WERI-Rb-1 (cell line): ENCODE results near the gene NBEA.

Experiments used
- DNase-seq: peaks from one replicate; pipeline ENCODE4 v3.0.0-alpha.2; 2020
- H3K27ac ChIP-seq: fragments of 250-450 bp; sonication (Bioruptor Pico); 2 replicates; pipeline ENCODE4 v1.5.1; 2020; ENCODE audit warnings: mild to moderate bottlenecking, moderate library complexity
- H3K27me3 ChIP-seq: fragments of 250-450 bp; sonication (Bioruptor Pico); 2 replicates; pipeline ENCODE4 v1.5.1; 2021; ENCODE audit warnings: mild to moderate bottlenecking, low read depth, moderate library complexity; ENCODE audit not compliant: insufficient read depth, severe bottlenecking
- H3K36me3 ChIP-seq: fragments of 250-450 bp; sonication (Bioruptor Pico); 2 replicates; pipeline ENCODE4 v1.5.1; 2020; ENCODE audit warnings: mild to moderate bottlenecking, moderate library complexity
- H3K4me3 ChIP-seq: 2 replicates; pipeline ENCODE4 v1.5.1; 2011; ENCODE audit warnings: low read depth, mild to moderate bottlenecking, control low read depth, low read length
- H3K9me3 ChIP-seq: fragments of 250-450 bp; sonication (Bioruptor Pico); 2 replicates; pipeline ENCODE4 v1.5.1; 2021; ENCODE audit warnings: mild to moderate bottlenecking, moderate library complexity; ENCODE audit not compliant: severe bottlenecking
- CTCF ChIP-seq: IDR thresholded peaks from 2 replicates; pipeline ENCODE4 v1.5.1; 2011; ENCODE audit warnings: low read depth, mild to moderate bottlenecking, control low read depth, inconsistent platforms, low read length

The NBEA gene

DNA sequence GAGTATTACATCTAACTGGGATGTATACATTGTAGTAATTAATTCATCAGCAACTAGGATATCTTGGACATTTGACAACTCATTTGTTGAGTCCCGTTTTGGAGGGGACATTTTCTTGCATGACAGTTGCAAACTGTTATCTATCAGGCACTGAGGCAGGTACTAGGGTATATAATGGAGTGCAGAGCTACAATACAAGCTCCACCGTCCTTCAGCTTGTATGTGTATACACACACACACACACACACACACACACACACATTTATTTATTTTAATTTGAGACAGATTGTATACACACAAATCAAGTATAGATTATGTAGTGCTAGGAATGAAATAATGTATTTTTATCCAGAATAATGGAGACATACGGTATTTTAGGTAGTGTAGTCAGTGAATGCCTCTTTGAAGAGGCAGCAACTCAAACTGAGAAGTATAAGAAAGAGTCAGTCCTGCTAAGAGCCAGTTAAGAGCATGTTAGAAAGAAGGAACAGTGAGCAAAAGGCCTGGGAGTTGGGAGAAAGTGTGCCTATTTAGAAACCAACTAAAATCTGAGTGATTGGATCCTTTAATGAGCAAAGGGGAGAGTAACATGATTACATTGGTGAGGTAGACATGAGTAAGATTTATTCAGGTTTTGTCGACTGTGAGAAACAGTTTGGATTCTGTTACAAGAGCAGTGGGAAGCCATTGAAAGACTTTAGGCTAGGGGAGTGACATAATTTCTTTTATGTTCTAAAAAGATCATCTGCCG is 74.5 kb downstream of the NBEA start:
- Histone ChIP-seq H3K9me3 (no peaks in the 10 kb centered on the region), H3K27me3 (no peaks in the 10 kb centered on the region), H3K27ac (no peak overlapping the region), H3K4me3 (no peak overlapping the region), H3K36me3 (no peaks in the 10 kb centered on the region)
- no peak for TF ChIP-seq CTCF
- DNase-seq, result no peak

DNA sequence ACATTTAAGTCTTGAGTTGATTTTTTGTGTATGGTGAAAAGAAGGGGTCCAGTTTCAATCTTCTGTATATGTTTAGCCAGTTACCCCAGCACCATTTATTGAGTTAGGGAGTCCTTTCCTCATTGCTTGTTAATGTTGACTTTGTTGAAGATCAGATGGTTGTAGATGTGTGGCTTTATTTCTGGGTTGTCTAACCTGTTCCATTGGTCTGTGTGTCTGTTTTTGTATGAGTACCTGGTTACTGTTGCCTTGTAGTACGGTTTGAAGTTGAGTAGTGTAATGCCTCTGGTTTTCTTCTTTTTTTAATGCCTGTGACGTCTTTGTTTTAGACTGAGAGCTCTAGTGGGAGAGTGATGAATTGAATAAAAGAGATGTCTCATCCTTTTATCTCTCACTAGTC is 83.2 kb downstream of the NBEA start:
- TF ChIP-seq CTCF, result no peak
- Histone ChIP-seq H3K27me3 (no peaks in the 10 kb centered on the region), H3K4me3 (no peak overlapping the region), H3K27ac (no peak overlapping the region), H3K36me3 (no peaks in the 10 kb centered on the region), H3K9me3 (no peaks in the 10 kb centered on the region)
- DNase-seq, result no peak

DNA sequence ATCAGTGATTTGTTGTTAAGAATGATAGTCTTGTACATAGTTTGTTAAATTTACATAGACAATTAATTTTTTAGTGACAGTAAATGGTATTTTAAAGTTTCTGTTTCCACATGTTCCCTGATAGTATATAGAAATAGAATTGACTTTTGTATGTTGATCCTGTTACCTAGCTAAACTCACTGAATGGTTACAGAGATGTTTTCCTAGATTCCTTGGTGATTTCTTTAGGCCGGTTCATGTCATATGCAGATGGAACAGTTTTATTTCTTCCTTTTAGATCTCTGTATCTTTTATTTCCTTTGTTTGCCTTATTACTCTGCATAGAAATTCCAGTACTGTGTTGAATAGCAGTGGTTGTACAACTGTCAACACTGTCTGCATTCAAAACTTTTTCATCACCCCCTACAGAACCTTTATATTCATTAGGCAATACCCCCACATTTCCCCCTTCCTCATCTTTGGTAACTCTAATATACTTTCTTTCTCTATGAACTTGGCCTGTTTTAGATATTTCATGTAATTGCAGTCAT is 86.3 kb downstream of the NBEA start:
- TF ChIP-seq CTCF, result no peak
- Histone ChIP-seq H3K9me3 (peaks cover 5% of the 10 kb centered on the region), H3K4me3 (no peak overlapping the region)

DNA sequence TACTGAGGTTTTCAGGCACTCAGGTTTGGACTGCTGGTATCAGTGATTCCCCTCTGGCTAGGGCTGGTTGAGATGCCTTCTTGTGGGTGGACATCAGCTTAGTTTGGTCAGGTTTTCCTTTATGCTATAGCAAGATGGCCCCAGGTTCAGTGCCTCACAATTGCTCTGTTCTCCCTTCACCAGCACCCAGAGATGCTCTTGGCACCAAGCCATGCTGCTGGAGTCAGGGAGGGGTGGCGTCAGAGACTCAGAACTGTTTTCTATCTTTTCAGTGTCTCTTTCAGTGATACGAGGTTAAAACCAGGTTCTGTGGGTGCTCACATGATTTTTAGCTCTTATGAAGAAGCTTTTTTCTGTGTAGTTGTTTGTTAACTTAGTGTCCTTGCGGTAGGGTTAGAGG is 96.9 kb downstream of the NBEA start:
- DNase-seq, result no peak
- Histone ChIP-seq H3K27me3 (no peaks in the 10 kb centered on the region), H3K36me3 (no peaks in the 10 kb centered on the region), H3K27ac (no peak overlapping the region), H3K9me3 (no peaks in the 10 kb centered on the region), H3K4me3 (no peak overlapping the region)
- no peak for TF ChIP-seq CTCF

More for the DNA sequence above, 86.3 kb downstream of the NBEA start:
- no peaks in the 10 kb centered on the region for H3K27me3 ChIP-seq
- DNase-seq, result no peak
- H3K27ac ChIP-seq, result no peak overlapping the region
- no peaks in the 10 kb centered on the region for H3K36me3 ChIP-seq

GRCh38 chr13:35046587-35046986 is 104.5 kb downstream of the NBEA start:
- no peaks in the 10 kb centered on the region for H3K27me3 ChIP-seq
- no peak for TF ChIP-seq CTCF
- DNase-seq, result no peak
- no peaks in the 10 kb centered on the region for H3K36me3 ChIP-seq
- no peak overlapping the region for H3K27ac ChIP-seq
- H3K4me3 ChIP-seq, result no peak overlapping the region
- H3K9me3 ChIP-seq, result no peaks in the 10 kb centered on the region

- Histone ChIP-seq H3K4me3 (no peak overlapping the region), H3K27ac (no peak overlapping the region), H3K36me3 (no peaks in the 10 kb centered on the region), H3K9me3 (no peaks in the 10 kb centered on the region), H3K27me3 (no peaks in the 10 kb centered on the region)
- TF ChIP-seq CTCF, result no peak
- DNase-seq, result no peak
Measured at GRCh38 chr13:35055705-35056104, 113.6 kb downstream of the NBEA start.
